Fibroblast of the aortic adventitia (primary cell): ENCODE measurements around the gene NFIL3. TPM values are rescaled to one million over a fixed set of nuclear protein-coding genes. Genes with fewer than 3 reads are reported as not detected.

Source experiments
- DNase-seq: peaks from one replicate; pipeline ENCODE4 v3.0.0-alpha.2; 2010; ENCODE audit warnings: low read depth
- H3K4me3 ChIP-seq: 2 replicates; pipeline ENCODE4 v1.5.1; 2011; ENCODE audit warnings: low read depth, mild to moderate bottlenecking, control low read depth, low read length, moderate library complexity
- CTCF ChIP-seq: IDR thresholded peaks from 2 replicates; pipeline ENCODE4 v1.5.1; 2011; ENCODE audit warnings: mild to moderate bottlenecking, low read length, control low read depth, inconsistent platforms; ENCODE audit not compliant: insufficient read depth
- total RNA-seq: library from RNA; depleted of rRNA; stranded (reverse); fragments of >200 nt; gene quantifications from 2 replicates; pipeline ENCODE4 v1.2.3, GENCODE V29; 2012; ENCODE audit warnings: low replicate concordance

Gene NFIL3
- total RNA-seq, 1 donor: 18.8 TPM

- peak; percentile 46 for DNase-seq
- TF ChIP-seq CTCF: no peak
- H3K4me3 ChIP-seq: no peak overlapping the region
These were observed 7.4 kb downstream of the NFIL3 start for GRCh38 chr9:91416096-91416712.

- DNase-seq: no peak
- no peak overlapping the region for H3K4me3 ChIP-seq
- no peak for TF ChIP-seq CTCF
These were observed 8.3 kb downstream of the NFIL3 start for GRCh38 chr9:91415290-91415689.

GRCh38 chr9:91412941-91413340 is 10.7 kb downstream of the NFIL3 start:
- DNase-seq: peak; percentile 11

GRCh38 chr9:91411096-91411771 is 12.4 kb downstream of the NFIL3 start:
- no peak for TF ChIP-seq CTCF
- no peak overlapping the region for H3K4me3 ChIP-seq
- DNase-seq: peak; percentile 23

More at GRCh38 chr9:91412941-91413340, 10.7 kb downstream of the NFIL3 start:
- TF ChIP-seq CTCF: no peak
- H3K4me3 ChIP-seq: no peak overlapping the region

GRCh38 chr9:91410161-91410560 is 13.5 kb downstream of the NFIL3 start:
- no peak overlapping the region for H3K4me3 ChIP-seq
- no peak for TF ChIP-seq CTCF
- no peak for DNase-seq

- no peak overlapping the region for H3K4me3 ChIP-seq
- DNase-seq: peak; percentile 55
- no peak for TF ChIP-seq CTCF
These were observed 15.2 kb downstream of the NFIL3 start for GRCh38 chr9:91408475-91408874.
